MM.1S (cell line): ENCODE data around the gene GPC3.

Experiments
- DNase-seq: peaks from one replicate; pipeline ENCODE4 v3.0.0-alpha.2; 2015
- H2AFZ ChIP-seq: fragments of 300-600 bp; sonication (generic); 2 replicates; pipeline ENCODE4 v1.6.0; 2016; ENCODE audit warnings: antibody characterized with exemption, low read length
- H3F3A ChIP-seq: fragments of 300-600 bp; sonication (generic); 2 replicates; pipeline ENCODE4 v1.6.1; 2016; ENCODE audit warnings: mild to moderate bottlenecking, antibody characterized with exemption, low read length, moderate library complexity, mixed read lengths; ENCODE audit not compliant: insufficient read depth
- H3K27ac ChIP-seq: fragments of 300-600 bp; sonication (generic); 2 replicates; pipeline ENCODE4 v1.5.1; 2016; ENCODE audit warnings: mild to moderate bottlenecking, low read length
- H3K27me3 ChIP-seq: fragments of 300-600 bp; sonication (generic); replicated peaks from 2 replicates; pipeline ENCODE4 v1.6.0; 2016; ENCODE audit warnings: low read length; ENCODE audit not compliant: insufficient read depth
- H3K36me3 ChIP-seq: fragments of 300-600 bp; sonication (generic); replicated peaks from 2 replicates; pipeline ENCODE4 v1.6.1; 2016; ENCODE audit warnings: mild to moderate bottlenecking, low read length, mixed read lengths; ENCODE audit not compliant: insufficient read depth
- H3K4me1 ChIP-seq: fragments of 300-600 bp; sonication (generic); 2 replicates; pipeline ENCODE4 v1.6.1; 2016; ENCODE audit warnings: low read length, mixed read lengths
- H3K4me2 ChIP-seq: fragments of 300-600 bp; sonication (generic); 2 replicates; pipeline ENCODE4 v1.6.0; 2016; ENCODE audit warnings: low read depth, low read length
- H3K4me3 ChIP-seq: fragments of 300-600 bp; sonication (generic); 2 replicates; pipeline ENCODE4 v1.5.1; 2016; ENCODE audit warnings: low read length, mixed read lengths
- H3K79me2 ChIP-seq: fragments of 300-600 bp; sonication (generic); 2 replicates; pipeline ENCODE4 v1.6.1; 2016; ENCODE audit warnings: mixed run types, low read length, mixed read lengths
- H3K9ac ChIP-seq: fragments of 300-600 bp; sonication (generic); 2 replicates; pipeline ENCODE4 v1.6.1; 2016; ENCODE audit warnings: low read length, mixed read lengths
- H3K9me2 ChIP-seq: fragments of 300-600 bp; sonication (generic); replicated peaks from 2 replicates; pipeline ENCODE4 v1.6.1; 2016; ENCODE audit warnings: mild to moderate bottlenecking, low read length, mixed read lengths; ENCODE audit not compliant: insufficient read depth
- H3K9me3 ChIP-seq: fragments of 300-600 bp; sonication (generic); replicated peaks from 2 replicates; pipeline ENCODE4 v1.6.1; 2016; ENCODE audit warnings: mild to moderate bottlenecking, low read length, mixed read lengths; ENCODE audit not compliant: insufficient read depth
- H4K20me1 ChIP-seq: fragments of 300-600 bp; sonication (generic); 2 replicates; pipeline ENCODE4 v1.6.1; 2016; ENCODE audit warnings: mild to moderate bottlenecking, low read length, moderate library complexity, mixed read lengths; ENCODE audit not compliant: insufficient read depth
- CTCF ChIP-seq: fragments of 300-600 bp; sonication (generic); IDR thresholded peaks from 2 replicates; pipeline ENCODE4 v1.5.1; 2016; ENCODE audit warnings: antibody characterized with exemption, low read length, mixed read lengths
- EZH2 ChIP-seq: fragments of 300-600 bp; sonication (generic); optimal IDR thresholded peaks from 2 replicates; pipeline ENCODE3; 2017; ENCODE audit warnings: low read depth, mild to moderate bottlenecking, antibody characterized with exemption, low read length, mixed read lengths
- EZH2phosphoT487 ChIP-seq: fragments of 300-600 bp; sonication (generic); IDR thresholded peaks from 2 replicates; pipeline ENCODE4 v1.6.1; 2018; ENCODE audit warnings: antibody characterized with exemption, low read length

The GPC3 gene

GRCh38 chrX:133995759-133996158, 10.4 kb upstream of the GPC3 start:
- no peak for DNase-seq
- no peak overlapping the region for H3K4me2 ChIP-seq
- no peaks in the 10 kb centered on the region for H3K9me3 ChIP-seq
- H3K4me1 ChIP-seq, result no peaks in the 10 kb centered on the region
- H2AFZ ChIP-seq, result no peak overlapping the region
- H3K79me2 ChIP-seq, result no peaks in the 10 kb centered on the region
- no peak overlapping the region for H3K27ac ChIP-seq
- no peak overlapping the region for H3K4me3 ChIP-seq
- H3F3A ChIP-seq, result no peaks in the 10 kb centered on the region
- H3K9ac ChIP-seq, result no peak overlapping the region
- no peaks in the 10 kb centered on the region for H3K9me2 ChIP-seq
- H3K36me3 ChIP-seq, result no peaks in the 10 kb centered on the region
- no peaks in the 10 kb centered on the region for H4K20me1 ChIP-seq
- TF ChIP-seq EZH2phosphoT487 (no peak), CTCF (no peak), EZH2 (no peak)
- H3K27me3 ChIP-seq, result no peaks in the 10 kb centered on the region

- no peak for TF ChIP-seq EZH2phosphoT487
- no peak for TF ChIP-seq EZH2
- no peak for TF ChIP-seq CTCF
- Histone ChIP-seq H3F3A (no peaks in the 10 kb centered on the region), H3K4me2 (no peak overlapping the region), H2AFZ (no peak overlapping the region), H3K36me3 (no peaks in the 10 kb centered on the region), H4K20me1 (no peaks in the 10 kb centered on the region), H3K4me3 (no peak overlapping the region), H3K79me2 (no peaks in the 10 kb centered on the region), H3K9me3 (no peaks in the 10 kb centered on the region), H3K9ac (no peak overlapping the region), H3K27ac (no peak overlapping the region), H3K27me3 (no peaks in the 10 kb centered on the region), H3K4me1 (no peaks in the 10 kb centered on the region), H3K9me2 (no peaks in the 10 kb centered on the region)
- no peak for DNase-seq
These were observed 9.2 kb upstream of the GPC3 start for GRCh38 chrX:133994576-133994975.

DNA sequence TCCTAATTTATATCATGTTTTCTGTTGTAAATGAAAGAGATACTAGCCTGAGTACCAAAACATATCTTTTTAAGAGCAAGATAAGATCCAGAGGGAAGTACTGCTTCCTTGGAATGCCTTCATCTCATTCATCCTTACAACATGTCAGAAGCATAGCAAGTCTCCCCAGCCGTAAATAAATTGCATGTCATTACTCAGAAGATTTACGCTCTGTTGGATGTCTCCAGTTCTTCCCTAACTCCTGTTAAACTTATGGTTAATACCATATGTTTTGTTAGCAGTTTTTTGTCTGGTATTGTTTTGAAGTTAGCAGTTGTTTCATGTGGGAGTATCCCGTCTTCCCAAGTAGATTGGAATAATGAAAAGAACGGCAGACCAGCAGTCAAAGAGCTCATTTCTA, 7.5 kb upstream of the GPC3 start:
- DNase-seq, result no peak
- H3F3A ChIP-seq, result no peaks in the 10 kb centered on the region
- no peaks in the 10 kb centered on the region for H3K79me2 ChIP-seq
- no peaks in the 10 kb centered on the region for H3K36me3 ChIP-seq
- TF ChIP-seq CTCF (no peak), EZH2phosphoT487 (no peak), EZH2 (no peak)
- H3K4me2 ChIP-seq, result no peak overlapping the region
- no peaks in the 10 kb centered on the region for H3K9me3 ChIP-seq
- no peak overlapping the region for H3K27ac ChIP-seq
- no peak overlapping the region for H3K4me3 ChIP-seq
- H3K9me2 ChIP-seq, result no peaks in the 10 kb centered on the region
- no peaks in the 10 kb centered on the region for H3K27me3 ChIP-seq
- no peak overlapping the region for H3K9ac ChIP-seq
- H3K4me1 ChIP-seq, result no peaks in the 10 kb centered on the region
- H4K20me1 ChIP-seq, result no peaks in the 10 kb centered on the region
- no peak overlapping the region for H2AFZ ChIP-seq
